Keratinocyte (primary cell): ENCODE results near the gene SMTNL2. TPM values are rescaled to one million over a fixed set of nuclear protein-coding genes. Genes with fewer than 3 reads are reported as not detected.

Source experiments
- DNase-seq: peaks from one replicate; pipeline ENCODE4 v3.0.0-alpha.2; 2011; ENCODE audit warnings: low read depth, missing footprints, low spot score
- FAIRE-seq: peaks from 2 replicates; lab custom pipeline; 2011; peaks lifted over from hg19 to GRCh38; lab: Jason Lieb, UNC
- H2AFZ ChIP-seq: 2 replicates; pipeline ENCODE4 v1.6.0; 2012; ENCODE audit warnings: low read length, control low read depth, inconsistent platforms; ENCODE audit not compliant: control insufficient read depth
- H3K27ac ChIP-seq: 2 replicates; pipeline ENCODE4 v1.5.1; 2011; ENCODE audit warnings: low read length; ENCODE audit not compliant: control insufficient read depth, insufficient read depth
- H3K27me3 ChIP-seq: 3 replicates; pipeline ENCODE4 v1.6.0; 2011; ENCODE audit warnings: low read length; ENCODE audit not compliant: control insufficient read depth, insufficient read depth; ENCODE audit errors: extremely low read depth
- H3K36me3 ChIP-seq, 2 experiments: 2 replicates in 1 of 2; 3 replicates in 1 of 2; pipeline ENCODE4 v1.5.1; 2011; ENCODE audit warnings: low read length in 2 of 2, mild to moderate bottlenecking in 1 of 2; ENCODE audit not compliant: control insufficient read depth in 2 of 2, insufficient read depth in 2 of 2; ENCODE audit errors: extremely low read depth in 1 of 2
- H3K4me1 ChIP-seq: 3 replicates; pipeline ENCODE4 v1.5.1; 2011; ENCODE audit warnings: low read length; ENCODE audit not compliant: control insufficient read depth, insufficient read depth; ENCODE audit errors: extremely low read depth
- H3K4me2 ChIP-seq: 3 replicates; pipeline ENCODE4 v1.6.0; 2011; ENCODE audit warnings: low read depth, low read length; ENCODE audit not compliant: control insufficient read depth, insufficient read depth; ENCODE audit errors: extremely low read depth
- H3K4me3 ChIP-seq, 3 experiments: fragments of 200-600 bp in 1 of 3; sonication (generic) in 1 of 3; 2 replicates in 2 of 3; 3 replicates in 1 of 3; pipeline ENCODE4 v1.5.1; 2011 to 2016; ENCODE audit warnings: low read length in 3 of 3, mild to moderate bottlenecking in 3 of 3, control low read depth in 2 of 3, inconsistent platforms in 1 of 3, low read depth in 1 of 3, mixed read lengths in 1 of 3, mixed run types in 1 of 3, moderate library complexity in 1 of 3; ENCODE audit not compliant: control insufficient read depth in 2 of 3, insufficient read depth in 2 of 3; ENCODE audit errors: extremely low read depth in 1 of 3
- H3K79me2 ChIP-seq: 2 replicates; pipeline ENCODE4 v1.6.0; 2012; ENCODE audit warnings: low read length; ENCODE audit not compliant: control insufficient read depth, insufficient read depth
- H3K9ac ChIP-seq: 3 replicates; pipeline ENCODE4 v1.6.0; 2011; ENCODE audit warnings: low read length; ENCODE audit not compliant: control insufficient read depth, insufficient read depth; ENCODE audit errors: extremely low read depth
- H3K9me1 ChIP-seq: 3 replicates; pipeline ENCODE4 v1.6.0; 2011; ENCODE audit warnings: low read length; ENCODE audit not compliant: control insufficient read depth, insufficient read depth; ENCODE audit errors: extremely low read depth
- H3K9me3 ChIP-seq: 2 replicates; pipeline ENCODE4 v1.5.1; 2012; ENCODE audit warnings: low read depth, low read length; ENCODE audit not compliant: control insufficient read depth
- H4K20me1 ChIP-seq: 3 replicates; pipeline ENCODE4 v1.6.0; 2011; ENCODE audit warnings: low read length; ENCODE audit not compliant: control insufficient read depth, insufficient read depth; ENCODE audit errors: extremely low read depth
- EZH2 ChIP-seq: IDR thresholded peaks from one replicate; pipeline ENCODE4 v1.6.1; 2012; ENCODE audit warnings: inconsistent platforms, mild to moderate bottlenecking, low read length, moderate library complexity
- dilution Hi-C: fragments of 300-500 bp; cut with MboI; formaldehyde crosslinking; loops from one replicate; pipeline ENCODE4 v1.7.0; 2020; ENCODE audit warnings: low sequenced_read_pairs; ENCODE audit not compliant: extremely low pct_ligation_motif_present
- polyA plus RNA-seq, 5 experiments: library from polyadenylated mRNA; depleted of rRNA in 3 of 5; stranded (reverse) in 3 of 5; stranded (forward) in 1 of 5; unstranded in 1 of 5; fragments of >200 nt; gene quantifications; 1 replicate in 1 of 5; 2 replicates in 3 of 5; 3 replicates in 1 of 5; pipeline versions ENCODE4 v1.2.1 to v1.2.3, GENCODE V29; 2011 to 2012; ENCODE audit warnings: missing spikeins in 2 of 5, low read depth in 1 of 5, low replicate concordance in 1 of 5
- TF ChIP-seq, protein P1 (sequence below), 3 experiments: IDR thresholded peaks in 1 of 3; conservative IDR thresholded peaks in 1 of 3; optimal IDR thresholded peaks in 1 of 3; 2 replicates in 2 of 3; 3 replicates in 1 of 3; pipeline versions ENCODE3 to v1.5.1; 2011; ENCODE audit warnings: low read length in 3 of 3, mild to moderate bottlenecking in 3 of 3, moderate library complexity in 2 of 3, control low read depth in 1 of 3, inconsistent platforms in 1 of 3; ENCODE audit not compliant: insufficient read depth in 2 of 3; ENCODE audit errors: extremely low read depth in 1 of 3

The SMTNL2 gene
- polyA plus RNA-seq, 1 donor (not counting 4 experiments of a cell fraction or from before 2014, with no cell fraction given): not detected

DNA sequence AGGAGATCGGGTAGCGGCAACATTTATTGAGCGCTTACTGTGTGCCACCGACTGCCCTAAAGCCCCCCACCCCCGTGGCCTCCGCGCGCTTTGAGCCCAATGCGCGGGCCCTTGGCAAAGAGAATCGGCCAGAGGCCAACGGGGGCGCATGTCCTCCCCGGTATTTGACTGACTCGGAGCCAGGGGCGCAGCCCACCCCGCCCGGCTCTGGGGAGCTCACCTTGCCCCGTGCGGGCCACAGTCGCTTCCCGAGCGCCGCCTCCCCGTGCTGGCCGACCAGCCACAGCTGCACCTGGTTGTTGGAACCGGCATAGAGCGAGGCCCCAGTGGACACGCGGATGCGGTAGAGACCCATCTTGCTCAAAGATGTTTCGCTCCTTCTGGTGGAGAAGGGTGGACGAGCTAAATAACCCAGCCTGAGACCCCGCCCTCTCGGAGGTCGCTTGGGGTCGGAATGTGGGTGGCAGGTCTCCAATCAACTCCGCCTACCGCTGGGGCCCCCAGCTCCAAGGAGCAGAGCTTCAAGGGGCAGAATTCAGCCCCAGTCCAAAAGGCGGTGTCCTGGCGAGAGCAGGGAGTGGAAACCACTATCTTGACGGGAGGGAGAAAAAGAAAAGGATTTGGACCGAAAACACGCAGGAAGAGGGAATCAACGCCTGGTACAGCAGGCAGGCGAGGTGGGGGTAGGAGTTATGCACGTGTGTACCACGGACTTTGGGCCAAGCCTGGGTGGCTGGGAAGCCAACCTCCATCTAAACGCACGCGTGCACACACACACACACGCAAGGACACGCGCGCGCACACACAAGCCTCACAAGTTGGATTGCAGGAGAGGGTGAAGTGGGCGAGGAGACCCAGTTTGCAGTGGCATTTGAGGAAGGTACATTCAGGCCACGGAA lies 57.2 kb downstream of the SMTNL2 start, which contains the start of gene ALOX15:
Gene ALOX15, minus strand, starts transcription at position 382 of the 899 bp plus-strand sequence. Its CDS starts 27 bp downstream, at position 355.
- TF ChIP-seq, protein P1, sequence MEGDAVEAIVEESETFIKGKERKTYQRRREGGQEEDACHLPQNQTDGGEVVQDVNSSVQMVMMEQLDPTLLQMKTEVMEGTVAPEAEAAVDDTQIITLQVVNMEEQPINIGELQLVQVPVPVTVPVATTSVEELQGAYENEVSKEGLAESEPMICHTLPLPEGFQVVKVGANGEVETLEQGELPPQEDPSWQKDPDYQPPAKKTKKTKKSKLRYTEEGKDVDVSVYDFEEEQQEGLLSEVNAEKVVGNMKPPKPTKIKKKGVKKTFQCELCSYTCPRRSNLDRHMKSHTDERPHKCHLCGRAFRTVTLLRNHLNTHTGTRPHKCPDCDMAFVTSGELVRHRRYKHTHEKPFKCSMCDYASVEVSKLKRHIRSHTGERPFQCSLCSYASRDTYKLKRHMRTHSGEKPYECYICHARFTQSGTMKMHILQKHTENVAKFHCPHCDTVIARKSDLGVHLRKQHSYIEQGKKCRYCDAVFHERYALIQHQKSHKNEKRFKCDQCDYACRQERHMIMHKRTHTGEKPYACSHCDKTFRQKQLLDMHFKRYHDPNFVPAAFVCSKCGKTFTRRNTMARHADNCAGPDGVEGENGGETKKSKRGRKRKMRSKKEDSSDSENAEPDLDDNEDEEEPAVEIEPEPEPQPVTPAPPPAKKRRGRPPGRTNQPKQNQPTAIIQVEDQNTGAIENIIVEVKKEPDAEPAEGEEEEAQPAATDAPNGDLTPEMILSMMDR (optimal IDR thresholded peaks at IDR 0.05 in 1 of 3, IDR thresholded peaks at IDR 0.05 in 1 of 3, conservative IDR thresholded peaks at IDR 0.05 in 1 of 3; ENCODE audit: extremely low read depth in 1 of 3, insufficient read depth in 2 of 3, low read length in 3 of 3): no peak
- TF ChIP-seq EZH2: peak; percentile 69
- H3K27me3 ChIP-seq: peaks cover 51% of the 10 kb centered on the region
- no peaks in the 10 kb centered on the region for H3K9me3 ChIP-seq
- no peaks in the 10 kb centered on the region for H3K4me1 ChIP-seq
- FAIRE-seq (no peak), DNase-seq (no peak)
- H3K9me1 ChIP-seq: no peaks in the 10 kb centered on the region
- no peak within 1 kb of the TSS for H2AFZ ChIP-seq
- peak within 1 kb of the TSS; percentile 27 for H3K4me2 ChIP-seq
- no peak within 1 kb of the TSS for H3K27ac ChIP-seq
- no peaks in the 10 kb centered on the region for H4K20me1 ChIP-seq
- H3K79me2 ChIP-seq: no peaks in the 10 kb centered on the region
- H3K9ac ChIP-seq: no peak within 1 kb of the TSS
- no peak within 1 kb of the TSS for H3K4me3 ChIP-seq
- dilution Hi-C loops: no loop called here
- H3K36me3 ChIP-seq: no peaks in the 10 kb centered on the region

DNA sequence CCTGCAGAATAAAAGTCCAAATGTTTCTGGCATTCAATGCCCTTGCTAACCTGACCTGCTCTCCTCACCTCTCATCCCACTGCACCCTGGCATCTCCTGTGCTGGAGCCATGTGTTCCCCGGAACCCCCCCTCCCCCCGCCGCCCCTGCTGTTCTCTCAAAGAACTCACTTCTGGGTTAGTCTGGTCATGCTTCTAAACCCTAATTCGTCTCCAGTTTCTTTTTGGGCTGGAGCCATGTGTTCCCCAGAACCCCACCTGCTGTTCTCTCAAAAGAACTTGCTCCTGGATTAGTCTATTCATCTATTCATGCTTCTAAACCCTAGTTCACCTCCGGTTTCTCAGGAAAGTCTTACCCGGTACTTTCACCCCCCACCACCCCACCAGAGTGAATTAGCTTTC lies 58.0 kb downstream of the SMTNL2 start:
- H3K79me2 ChIP-seq: no peaks in the 10 kb centered on the region
- no peaks in the 10 kb centered on the region for H3K9me1 ChIP-seq
- TF ChIP-seq, protein P1 (optimal IDR thresholded peaks at IDR 0.05 in 1 of 3, IDR thresholded peaks at IDR 0.05 in 1 of 3, conservative IDR thresholded peaks at IDR 0.05 in 1 of 3; ENCODE audit: extremely low read depth in 1 of 3, insufficient read depth in 2 of 3, low read length in 3 of 3): no peak
- TF ChIP-seq EZH2: no peak
- dilution Hi-C loops: no loop called here
- H3K4me3 ChIP-seq: no peak overlapping the region
- no peaks in the 10 kb centered on the region for H3K4me1 ChIP-seq
- FAIRE-seq: no peak
- no peak for DNase-seq
- no peaks in the 10 kb centered on the region for H3K36me3 ChIP-seq
- no peak overlapping the region for H3K4me2 ChIP-seq
- no peaks in the 10 kb centered on the region for H3K9me3 ChIP-seq
- H3K9ac ChIP-seq: no peak overlapping the region
- H3K27me3 ChIP-seq: peaks cover 49% of the 10 kb centered on the region
- no peak overlapping the region for H3K27ac ChIP-seq
- H2AFZ ChIP-seq: no peak overlapping the region
- H4K20me1 ChIP-seq: no peaks in the 10 kb centered on the region
